Tibial nerve (tissue), 4 donors: ENCODE data around the gene PMPCA. TPM values are rescaled to one million over a fixed set of nuclear protein-coding genes. Genes with fewer than 3 reads are reported as not detected.

Source experiments
- DNase-seq, 2 donors: peaks; one replicate each; pipeline ENCODE4 v3.0.0-alpha.2; 2019; ENCODE audit warnings: low spot score in 2 of 2
- H3K27ac ChIP-seq, 4 donors: fragments of 200-600 bp; sonication (generic) in 3 of 4; one replicate each; pipeline ENCODE4 v1.5.1; 2017 to 2019; ENCODE audit warnings: mild to moderate bottlenecking in 1 of 4
- H3K27me3 ChIP-seq, 2 donors: fragments of 200-600 bp; sonication (generic) in 1 of 2; one replicate each; pipeline versions ENCODE4 v1.5.1 to v1.6.0; 2017 to 2019
- H3K36me3 ChIP-seq, 3 donors: fragments of 200-600 bp; sonication (generic); one replicate each; pipeline ENCODE4 v1.5.1; 2018 to 2019
- H3K4me1 ChIP-seq, 4 donors: fragments of 200-600 bp; sonication (generic) in 3 of 4; one replicate each; pipeline ENCODE4 v1.5.1; 2017 to 2019
- H3K4me3 ChIP-seq, 4 donors: fragments of 200-600 bp; sonication (generic) in 3 of 4; one replicate each; pipeline ENCODE4 v1.5.1; 2017 to 2019; ENCODE audit warnings: mild to moderate bottlenecking in 1 of 4, moderate library complexity in 1 of 4
- H3K9me3 ChIP-seq, 4 donors: fragments of 200-600 bp; sonication (generic) in 3 of 4; one replicate each; pipeline ENCODE4 v1.5.1; 2017 to 2019
- EP300 ChIP-seq, 2 donors: sonication (generic); formaldehyde crosslinking; IDR thresholded peaks; one replicate each; pipeline ENCODE4 v1.6.1; 2017; ENCODE audit warnings: antibody characterized with exemption in 2 of 2, mild to moderate bottlenecking in 1 of 2
- POLR2A ChIP-seq, 2 donors: fragments of 450-650 bp; IDR thresholded peaks; one replicate each; pipeline ENCODE4 v1.6.1; 2017; ENCODE audit warnings: antibody characterized with exemption in 2 of 2, mild to moderate bottlenecking in 2 of 2, moderate library complexity in 2 of 2
- WGBS, 2 donors: methylation state at CpG; one replicate each; pipeline ENCODE4 v1.1.5; 2018; 5-methylcytosine and 5-hydroxymethylcytosine counted together
- total RNA-seq, 4 donors: library from RNA; depleted of rRNA; stranded (reverse); fragments of >200 nt; gene quantifications; one replicate each; pipeline ENCODE4 v1.1.0, GENCODE V29; 2016
- TF ChIP-seq, protein P1 (sequence below), 5 experiments: fragments of 200-600 bp in 3 of 5; fragments of 450-650 bp in 2 of 5; sonication (generic) in 3 of 5; IDR thresholded peaks; one replicate each; pipeline ENCODE4 v1.5.1; 2016 to 2019; ENCODE audit warnings: antibody characterized with exemption in 5 of 5, mild to moderate bottlenecking in 3 of 5, moderate library complexity in 2 of 5

Gene PMPCA
- total RNA-seq, 4 donors from 2014 or later = 35.6 to 42.0 (median 39.3) TPM

- Histone ChIP-seq H3K4me1 (peaks cover 0 to 40% (median 16%) of the 10 kb centered on the region in 4 donors), H3K4me3 (no peak overlapping the region), H3K9me3 (no peaks in the 10 kb centered on the region), H3K36me3 (peaks cover 0 to 75% (median 13%) of the 10 kb centered on the region in 3 donors), H3K27ac (no peak overlapping the region), H3K27me3 (no peaks in the 10 kb centered on the region)
- DNase-seq = no peak
- 81 to 88% methylated on average over 25 to 26 of the region's 26 CpGs for WGBS, 2 donors
- TF ChIP-seq POLR2A (IDR thresholded peaks at IDR 0.05) = no peak
- no peak for TF ChIP-seq EP300 (IDR thresholded peaks at IDR 0.05)
- TF ChIP-seq, protein P1, sequence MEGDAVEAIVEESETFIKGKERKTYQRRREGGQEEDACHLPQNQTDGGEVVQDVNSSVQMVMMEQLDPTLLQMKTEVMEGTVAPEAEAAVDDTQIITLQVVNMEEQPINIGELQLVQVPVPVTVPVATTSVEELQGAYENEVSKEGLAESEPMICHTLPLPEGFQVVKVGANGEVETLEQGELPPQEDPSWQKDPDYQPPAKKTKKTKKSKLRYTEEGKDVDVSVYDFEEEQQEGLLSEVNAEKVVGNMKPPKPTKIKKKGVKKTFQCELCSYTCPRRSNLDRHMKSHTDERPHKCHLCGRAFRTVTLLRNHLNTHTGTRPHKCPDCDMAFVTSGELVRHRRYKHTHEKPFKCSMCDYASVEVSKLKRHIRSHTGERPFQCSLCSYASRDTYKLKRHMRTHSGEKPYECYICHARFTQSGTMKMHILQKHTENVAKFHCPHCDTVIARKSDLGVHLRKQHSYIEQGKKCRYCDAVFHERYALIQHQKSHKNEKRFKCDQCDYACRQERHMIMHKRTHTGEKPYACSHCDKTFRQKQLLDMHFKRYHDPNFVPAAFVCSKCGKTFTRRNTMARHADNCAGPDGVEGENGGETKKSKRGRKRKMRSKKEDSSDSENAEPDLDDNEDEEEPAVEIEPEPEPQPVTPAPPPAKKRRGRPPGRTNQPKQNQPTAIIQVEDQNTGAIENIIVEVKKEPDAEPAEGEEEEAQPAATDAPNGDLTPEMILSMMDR (IDR thresholded peaks at IDR 0.05) = no peak
Observed at GRCh38 chr9:136395345-136396218, 14.9 kb upstream of the PMPCA start.

- peaks cover 0 to 43% (median 18%) of the 10 kb centered on the region in 4 donors for H3K4me1 ChIP-seq
- H3K36me3 ChIP-seq = peaks cover 0 to 69% (median 13%) of the 10 kb centered on the region in 3 donors
- no peaks in the 10 kb centered on the region for H3K27me3 ChIP-seq
- TF ChIP-seq POLR2A (IDR thresholded peaks at IDR 0.05) (no peak), EP300 (IDR thresholded peaks at IDR 0.05) (no peak)
- TF ChIP-seq, protein P1 (IDR thresholded peaks at IDR 0.05) = no peak
- 71 to 74% methylated on average over 4 of the region's 4 CpGs for WGBS, 2 donors
- no peak for DNase-seq
- no peak overlapping the region for H3K4me3 ChIP-seq
- H3K9me3 ChIP-seq = no peaks in the 10 kb centered on the region
- no peak overlapping the region for H3K27ac ChIP-seq
Observed at GRCh38 chr9:136396219-136396515, 14.3 kb upstream of the PMPCA start.

GRCh38 chr9:136397643-136398042 lies 12.8 kb upstream of the PMPCA start:
- H3K4me1 ChIP-seq = peaks cover 0 to 36% (median 18%) of the 10 kb centered on the region in 4 donors
- H3K4me3 ChIP-seq = no peak overlapping the region
- no peaks in the 10 kb centered on the region for H3K9me3 ChIP-seq
- DNase-seq = no peak
- H3K27ac ChIP-seq = no peak overlapping the region
- no peak for TF ChIP-seq EP300 (IDR thresholded peaks at IDR 0.05)
- TF ChIP-seq, protein P1 (IDR thresholded peaks at IDR 0.05) = no peak
- TF ChIP-seq POLR2A (IDR thresholded peaks at IDR 0.05) = no peak
- WGBS, 2 donors = 71 to 85% methylated on average over 6 of the region's 6 CpGs
- no peaks in the 10 kb centered on the region for H3K27me3 ChIP-seq
- H3K36me3 ChIP-seq = peaks cover 0 to 63% (median 13%) of the 10 kb centered on the region in 3 donors

DNA sequence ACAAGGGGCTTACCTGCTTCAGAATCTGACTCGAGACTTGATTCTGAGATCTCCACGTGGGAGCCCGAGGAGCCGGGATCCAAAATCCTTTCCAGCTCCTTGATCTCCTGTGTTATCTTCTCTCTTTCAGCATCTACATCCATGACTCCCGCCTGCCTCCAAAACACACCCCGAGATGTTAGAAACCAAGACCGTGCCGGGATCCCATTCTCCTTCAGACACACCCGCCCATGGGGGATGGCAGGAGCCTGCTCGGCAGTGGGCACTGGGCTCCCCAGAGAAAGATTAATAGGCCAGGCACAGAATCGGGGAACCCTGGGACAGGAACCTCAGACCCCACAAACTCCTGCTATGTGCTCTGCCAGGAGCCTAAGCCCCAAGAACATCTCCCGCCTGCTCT lies 12.2 kb upstream of the PMPCA start:
- H3K36me3 ChIP-seq = peaks cover 0 to 58% (median 13%) of the 10 kb centered on the region in 3 donors

More for the DNA sequence above, 12.2 kb upstream of the PMPCA start:
- WGBS, 2 donors = 90 to 97% methylated on average over 12 of the region's 12 CpGs
- Histone ChIP-seq H3K4me1 (peaks cover 0 to 30% (median 18%) of the 10 kb centered on the region in 4 donors), H3K4me3 (no peak overlapping the region), H3K9me3 (no peaks in the 10 kb centered on the region), H3K27ac (peak overlapping the region in 1 of 4 donors; percentile 80), H3K27me3 (no peaks in the 10 kb centered on the region)
- TF ChIP-seq EP300 (IDR thresholded peaks at IDR 0.05) = no peak
- TF ChIP-seq, protein P1 (IDR thresholded peaks at IDR 0.05) = no peak
- TF ChIP-seq POLR2A (IDR thresholded peaks at IDR 0.05) = no peak
- DNase-seq = no peak
